IMR-90 (cell line): ENCODE measurements around the gene KLHL36. TPM values are rescaled to one million over a fixed set of nuclear protein-coding genes. Genes with fewer than 3 reads are reported as not detected.

Experiments used
- ATAC-seq: fragments of 200-7000 bp; cut with Tn5 transposase; 2 replicates; pipeline ENCODE4 v1.9.1; 2020; ENCODE audit warnings: low read depth, mild to moderate bottlenecking, moderate library complexity
- BruUV-seq: library from RNA; stranded (reverse); fragments of 400-500 nt; replicated peaks from 2 replicates; lab custom pipeline; 2021; lab: Mats Ljungman, UMichigan
- CTCF ChIA-PET: fragments of 300-600 bp; formaldehyde crosslinking; extraction: SDS; loops from one replicate; lab custom pipeline; 2021; ENCODE audit warnings: antibody characterized with exemption; lab: Yijun Ruan, JAX
- POLR2A ChIA-PET: fragments of 300-600 bp; sonication (Branson Sonifier 250); formaldehyde crosslinking; loops from one replicate; lab custom pipeline; 2022; ENCODE audit warnings: antibody characterized with exemption; ENCODE audit not compliant: unreplicated experiment; lab: Charles Lee
- DNase-seq: peaks from one replicate; pipeline ENCODE4 v3.0.0; 2013
- H2AFZ ChIP-seq: replicated peaks from 2 replicates; pipeline ENCODE3; 2013; ENCODE audit warnings: low read length, mild to moderate bottlenecking; ENCODE audit not compliant: poor library complexity
- H2AK5ac ChIP-seq: 2 replicates; pipeline ENCODE4 v1.6.1; 2013; ENCODE audit warnings: low read depth, low read length, inconsistent platforms
- H2AK9ac ChIP-seq: replicated peaks from 2 replicates; pipeline ENCODE3; 2013; ENCODE audit warnings: mild to moderate bottlenecking, low read depth, low read length, moderate library complexity; ENCODE audit not compliant: poor library complexity
- H2BK120ac ChIP-seq: 2 replicates; pipeline ENCODE4 v1.6.1; 2013; ENCODE audit warnings: low read depth, low read length, inconsistent platforms
- H2BK15ac ChIP-seq: 3 replicates; pipeline ENCODE4 v1.6.1; 2013; ENCODE audit warnings: low read depth, low read length, inconsistent platforms
- H2BK20ac ChIP-seq: 2 replicates; pipeline ENCODE4 v1.6.1; 2013; ENCODE audit warnings: low read depth, mild to moderate bottlenecking, inconsistent platforms, low read length, moderate library complexity
- H2BK5ac ChIP-seq: 2 replicates; pipeline ENCODE4 v1.6.1; 2013; ENCODE audit warnings: mild to moderate bottlenecking, low read depth, low read length, inconsistent platforms; ENCODE audit not compliant: poor library complexity, severe bottlenecking
- H3K14ac ChIP-seq: replicated peaks from 2 replicates; pipeline ENCODE4 v1.6.1; 2013; ENCODE audit warnings: low read depth, low read length, inconsistent platforms
- H3K18ac ChIP-seq: 2 replicates; pipeline ENCODE4 v1.6.1; 2013; ENCODE audit warnings: low read depth, low read length, control low read depth
- H3K23ac ChIP-seq: 2 replicates; pipeline ENCODE4 v1.6.1; 2013; ENCODE audit warnings: low read depth, low read length, inconsistent platforms
- H3K27ac ChIP-seq: 2 replicates; pipeline ENCODE4 v1.5.1; 2013; ENCODE audit warnings: mild to moderate bottlenecking, control low read depth, low read length; ENCODE audit not compliant: insufficient read depth
- H3K27me3 ChIP-seq: 2 replicates; pipeline ENCODE4 v1.6.1; 2013; ENCODE audit warnings: low read length; ENCODE audit not compliant: control insufficient read depth, insufficient read depth
- H3K36me3 ChIP-seq: 2 replicates; pipeline ENCODE4 v1.6.1; 2013; ENCODE audit warnings: low read length, mixed read lengths; ENCODE audit not compliant: control insufficient read depth, insufficient read depth
- H3K4ac ChIP-seq: 2 replicates; pipeline ENCODE4 v1.6.1; 2013; ENCODE audit warnings: low read depth, low read length, inconsistent platforms
- H3K4me1 ChIP-seq: 2 replicates; pipeline ENCODE4 v1.6.1; 2013; ENCODE audit warnings: low read length, mixed read lengths; ENCODE audit not compliant: control insufficient read depth, insufficient read depth
- H3K4me2 ChIP-seq: 2 replicates; pipeline ENCODE4 v1.6.1; 2013; ENCODE audit warnings: low read depth, mild to moderate bottlenecking, control low read depth, low read length, moderate library complexity
- H3K4me3 ChIP-seq: 2 replicates; pipeline ENCODE4 v1.5.1; 2013; ENCODE audit warnings: low read depth, mild to moderate bottlenecking, control low read depth, low read length, moderate library complexity; ENCODE audit not compliant: insufficient read depth
- H3K56ac ChIP-seq: 2 replicates; pipeline ENCODE4 v1.6.1; 2013; ENCODE audit warnings: low read length, inconsistent platforms; ENCODE audit not compliant: insufficient read depth; ENCODE audit errors: extremely low read depth
- H3K79me1 ChIP-seq, 2 experiments: 2 replicates each; pipeline ENCODE4 v1.6.1; 2013; ENCODE audit warnings: low read length in 2 of 2, inconsistent platforms in 1 of 2, low read depth in 1 of 2
- H3K9ac ChIP-seq: 2 replicates; pipeline ENCODE4 v1.6.1; 2013; ENCODE audit warnings: low read depth, low read length, control low read depth
- H3K9me1 ChIP-seq: 2 replicates; pipeline ENCODE4 v1.6.1; 2013; ENCODE audit warnings: low read length, inconsistent platforms; ENCODE audit not compliant: insufficient read depth
- H3K9me3 ChIP-seq: 2 replicates; pipeline ENCODE4 v1.6.1; 2013; ENCODE audit warnings: low read length; ENCODE audit not compliant: control insufficient read depth, insufficient read depth
- H4K20me1 ChIP-seq: 2 replicates; pipeline ENCODE4 v1.6.1; 2013; ENCODE audit warnings: low read length, inconsistent platforms; ENCODE audit not compliant: insufficient read depth
- H4K5ac ChIP-seq: 2 replicates; pipeline ENCODE4 v1.6.1; 2013; ENCODE audit warnings: mild to moderate bottlenecking, low read depth, low read length, control low read depth
- H4K8ac ChIP-seq, 2 experiments: 2 replicates each; pipeline ENCODE4 v1.6.1; 2013; ENCODE audit warnings: low read depth in 2 of 2, low read length in 2 of 2, control low read depth in 1 of 2, inconsistent platforms in 1 of 2
- H4K91ac ChIP-seq: 2 replicates; pipeline ENCODE4 v1.6.1; 2013; ENCODE audit warnings: low read depth, low read length, inconsistent platforms; ENCODE audit not compliant: insufficient read depth
- ELK1 ChIP-seq: fragments of 150-350 bp; IDR thresholded peaks from 2 replicates; pipeline ENCODE4 v1.6.1; 2016; ENCODE audit warnings: low read depth, mild to moderate bottlenecking, low read length, moderate library complexity, borderline replicate concordance
- USF2 ChIP-seq: fragments of 150-350 bp; IDR thresholded peaks from 2 replicates; pipeline ENCODE4 v1.6.1; 2017; ENCODE audit warnings: mild to moderate bottlenecking, antibody characterized with exemption, low read length, low read depth
- WGBS, 2 experiments: methylation state at CpG; one replicate each; pipeline versions ENCODE4 v1.1.5 to v1.1.7; 2013; ENCODE audit warnings: missing lambda C conversion rate in 2 of 2; ENCODE audit not compliant: insufficient read length in 1 of 2; ENCODE audit errors: extremely low coverage in 2 of 2; 5-methylcytosine and 5-hydroxymethylcytosine counted together
- dilution Hi-C: fragments of 300-500 bp; cut with HindIII; formaldehyde crosslinking; loops from one replicate; pipeline ENCODE4 v1.14.3; 2018; ENCODE audit warnings: low sequenced_read_pairs; ENCODE audit not compliant: unreplicated experiment
- in situ Hi-C: fragments of 300-500 bp; cut with MboI; formaldehyde crosslinking; loops from 3 replicates; pipeline ENCODE4 v1.14.3; 2019; ENCODE audit warnings: low sequenced_read_pairs, inconsistent platforms, mixed read lengths
- intact Hi-C: fragments of 100-400 bp; cut with micrococcal nuclease; formaldehyde crosslinking; loops from 2 replicates; pipeline ENCODE4 v1.10.0; 2022
- polyA plus RNA-seq, 3 experiments: library from polyadenylated mRNA; depleted of rRNA; stranded (reverse); fragments of >200 nt; gene quantifications; 2 replicates each; pipeline ENCODE4 v1.2.3, GENCODE V29; 2012; ENCODE audit warnings: low replicate concordance in 1 of 3
- total RNA-seq: library from RNA; depleted of rRNA; stranded (reverse); fragments of >200 nt; gene quantifications from 2 replicates; pipeline ENCODE4 v1.2.3, GENCODE V29; 2012

Gene KLHL36
- total and polyA plus RNA-seq, 2 of the 4 experiments (the other 2 are of a cell fraction), result 45.9 to 46.3 TPM

GRCh38 chr16:84641643-84642358, 6.5 kb upstream of the KLHL36 start:
- Histone ChIP-seq H2AFZ (peak overlapping the region; percentile 79), H3K79me1 (peaks cover 0 to 21% of the 10 kb centered on the region in 2 experiments; a peak in 2 of 4 replicates), H3K9me3 (no peaks in the 10 kb centered on the region), H3K36me3 (no peaks in the 10 kb centered on the region), H2AK9ac (peak overlapping the region; percentile 91), H3K9me1 (peaks cover 23% of the 10 kb centered on the region), H3K4me2 (0 out of 2 replicates have a peak overlapping the region, but pooled peaks have one; percentile 31), H4K20me1 (no peaks in the 10 kb centered on the region), H3K4ac (peak overlapping the region; percentile 96), H3K4me1 (peaks cover 27% of the 10 kb centered on the region), H3K23ac (peak overlapping the region; percentile 54; the same call in 1 of the 2 replicates), H2BK120ac (peak overlapping the region; percentile 99), H3K14ac (peak overlapping the region; percentile 91), H2BK15ac (peak overlapping the region; percentile 99; the same call in 2 of the 3 replicates), H3K18ac (peak overlapping the region; percentile 47), H2AK5ac (peak overlapping the region; percentile 97), H3K27me3 (no peaks in the 10 kb centered on the region), H3K4me3 (no peak overlapping the region), H3K9ac (0 out of 2 replicates have a peak overlapping the region, but pooled peaks have one; percentile 33), H4K91ac (peak overlapping the region; percentile 97), H3K27ac (0 out of 2 replicates have a peak overlapping the region, but pooled peaks have one; percentile 27), H2BK20ac (peak overlapping the region; percentile 96), H4K8ac (peak overlapping the region; percentile 96 to 98), H2BK5ac (peak overlapping the region; percentile 93), H3K56ac (no peak overlapping the region), H4K5ac (peak overlapping the region; percentile 82)
- CTCF ChIA-PET, result interaction anchor here (1.3 kb wide), 1 partner anchor 19 kb away, joined by 7 read pairs; no protein-coding TSS in a partner anchor
- intact Hi-C loops (no loop called here), dilution Hi-C loops (no loop called here), in situ Hi-C loops (loop anchor here (25.0 kb wide), 2 partner anchors 320 to 354 kb away; partner anchors contain the start of gene WFDC1)
- no peak for ATAC-seq
- POLR2A ChIA-PET, result no interaction called here
- TF ChIP-seq USF2 (no peak), ELK1 (no peak)
- DNase-seq, result no peak
- WGBS, 2 experiments, result 80% methylated on average over 1 of the region's 6 CpGs; no CpG with 5 or more reads in 1 of the 2 experiments
- BruUV-seq, result no TSS peak
